H1 (cell line): ENCODE data around the gene MAFG. TPM values are rescaled to one million over a fixed set of nuclear protein-coding genes. Genes with fewer than 3 reads are reported as not detected.

ENCODE experiments used
- CTCF ChIA-PET: fragments of 300-600 bp; sonication (Branson Sonifier 250); formaldehyde crosslinking; loops from one replicate; lab custom pipeline; 2021; ENCODE audit not compliant: partially characterized antibody; lab: Charles Lee
- POLR2A ChIA-PET: fragments of 300-600 bp; sonication (Branson Sonifier 250); formaldehyde crosslinking; loops from one replicate; lab custom pipeline; 2021; ENCODE audit warnings: inconsistent platforms; ENCODE audit not compliant: partially characterized antibody; lab: Charles Lee
- DNase-seq, 2 experiments: peaks; one replicate each; pipeline versions ENCODE4 v3.0.0 to v3.0.0-alpha.2; 2010 to 2022; ENCODE audit warnings: low spot score in 2 of 2, low read depth in 1 of 2, mixed read lengths in 1 of 2
- FAIRE-seq: peaks from 2 replicates; lab custom pipeline; 2011; peaks lifted over from hg19 to GRCh38; lab: Jason Lieb, UNC
- H2AFZ ChIP-seq: 2 replicates; pipeline ENCODE4 v1.8.1; 2012; ENCODE audit warnings: low read length, inconsistent platforms
- H2AK5ac ChIP-seq: 2 replicates; pipeline ENCODE4 v1.6.1; 2013; ENCODE audit warnings: low read depth, low read length
- H2BK120ac ChIP-seq: replicated peaks from 2 replicates; pipeline ENCODE3; 2013; ENCODE audit warnings: low read depth, low read length, inconsistent platforms
- H2BK12ac ChIP-seq: 2 replicates; pipeline ENCODE4 v1.6.1; 2013; ENCODE audit warnings: low read depth, low read length
- H2BK15ac ChIP-seq: 2 replicates; pipeline ENCODE4 v1.6.1; 2013; ENCODE audit warnings: low read length
- H2BK20ac ChIP-seq: 2 replicates; pipeline ENCODE4 v1.6.1; 2013; ENCODE audit warnings: low read length
- H2BK5ac ChIP-seq: 2 replicates; pipeline ENCODE4 v1.6.1; 2013; ENCODE audit warnings: low read depth, low read length
- H3K14ac ChIP-seq: 2 replicates; pipeline ENCODE4 v1.6.1; 2013; ENCODE audit warnings: inconsistent platforms; ENCODE audit not compliant: insufficient read length
- H3K18ac ChIP-seq: 2 replicates; pipeline ENCODE4 v1.6.1; 2013; ENCODE audit warnings: low read length; ENCODE audit errors: extremely low read depth
- H3K23ac ChIP-seq: 2 replicates; pipeline ENCODE4 v1.6.1; 2013; ENCODE audit warnings: inconsistent platforms; ENCODE audit not compliant: insufficient read length
- H3K23me2 ChIP-seq: 2 replicates; pipeline ENCODE4 v1.6.1; 2013; ENCODE audit warnings: low read depth, low read length
- H3K27ac ChIP-seq: 2 replicates; pipeline ENCODE4 v1.6.1; 2011; ENCODE audit warnings: low read depth, low read length, inconsistent platforms
- H3K27me3 ChIP-seq, 4 experiments: replicated peaks in 1 of 4; 1 replicate in 1 of 4; 2 replicates in 3 of 4; pipeline versions ENCODE4 v1.6.1 to v1.8.1; 2011 to 2013; ENCODE audit warnings: low read length in 3 of 4, mild to moderate bottlenecking in 3 of 4, inconsistent platforms in 2 of 4, mixed read lengths in 2 of 4, moderate library complexity in 1 of 4; ENCODE audit not compliant: control insufficient read depth in 3 of 4, insufficient read depth in 3 of 4; ENCODE audit errors: extremely low read depth in 1 of 4
- H3K36me3 ChIP-seq, 4 experiments: 2 replicates each; pipeline versions ENCODE4 v1.6.1 to v1.8.1; 2011 to 2013; ENCODE audit warnings: mild to moderate bottlenecking in 4 of 4, low read length in 3 of 4, moderate library complexity in 2 of 4, control low read depth in 1 of 4, inconsistent platforms in 1 of 4; ENCODE audit not compliant: insufficient read depth in 4 of 4, control insufficient read depth in 2 of 4
- H3K4ac ChIP-seq: replicated peaks from 2 replicates; pipeline ENCODE3; 2013; ENCODE audit warnings: low read length, low read depth, mixed read lengths, inconsistent platforms; ENCODE audit not compliant: insufficient read length
- H3K4me1 ChIP-seq, 4 experiments: replicated peaks in 1 of 4; 1 replicate in 1 of 4; 2 replicates in 3 of 4; pipeline versions ENCODE4 v1.6.1 to v1.8.1; 2011 to 2013; ENCODE audit warnings: low read length in 3 of 4, inconsistent platforms in 2 of 4, mixed read lengths in 1 of 4; ENCODE audit not compliant: insufficient read depth in 4 of 4, control insufficient read depth in 3 of 4
- H3K4me2 ChIP-seq, 2 experiments: 2 replicates each; pipeline versions ENCODE4 v1.6.1 to v1.8.1; 2011 to 2013; ENCODE audit warnings: low read depth in 2 of 2, low read length in 2 of 2, control low read depth in 1 of 2, inconsistent platforms in 1 of 2, mild to moderate bottlenecking in 1 of 2; ENCODE audit not compliant: insufficient read depth in 1 of 2
- H3K4me3 ChIP-seq, 4 experiments: fragments of 200-600, 300-600 bp in 1 of 4; sonication (generic), shearing (Covaris generic), sonication (Bioruptor Twin) in 1 of 4; 2 replicates each; pipeline versions ENCODE4 v1.5.1 to v1.8.1; 2011 to 2016; ENCODE audit warnings: low read length in 4 of 4, low read depth in 3 of 4, control low read depth in 2 of 4, inconsistent platforms in 2 of 4, mild to moderate bottlenecking in 2 of 4, mixed read lengths in 1 of 4, moderate library complexity in 1 of 4; ENCODE audit not compliant: insufficient read depth in 2 of 4; ENCODE audit errors: extremely low read depth in 1 of 4
- H3K56ac ChIP-seq: replicated peaks from 2 replicates; pipeline ENCODE3; 2013; ENCODE audit warnings: low read depth, mild to moderate bottlenecking, mixed read lengths, low read length, inconsistent platforms; ENCODE audit not compliant: insufficient read length
- H3K79me1 ChIP-seq: 2 replicates; pipeline ENCODE4 v1.6.1; 2013; ENCODE audit warnings: low read depth, low read length, control low read depth
- H3K79me2 ChIP-seq, 2 experiments: 2 replicates each; pipeline versions ENCODE4 v1.6.1 to v1.8.1; 2012 to 2013; ENCODE audit warnings: low read length in 2 of 2, mild to moderate bottlenecking in 2 of 2, inconsistent platforms in 1 of 2; ENCODE audit not compliant: insufficient read depth in 2 of 2, control insufficient read depth in 1 of 2
- H3K9ac ChIP-seq, 4 experiments: replicated peaks in 1 of 4; 1 replicate in 1 of 4; 2 replicates in 3 of 4; pipeline versions ENCODE4 v1.6.1 to v1.8.1; 2011 to 2013; ENCODE audit warnings: low read depth in 3 of 4, low read length in 3 of 4, control low read depth in 2 of 4, mild to moderate bottlenecking in 2 of 4, moderate library complexity in 2 of 4, inconsistent platforms in 1 of 4; ENCODE audit errors: extremely low read depth in 1 of 4
- H3K9me3 ChIP-seq, 2 experiments: 2 replicates each; pipeline versions ENCODE4 v1.6.1 to v1.8.1; 2012 to 2013; ENCODE audit warnings: mild to moderate bottlenecking in 2 of 2, moderate library complexity in 2 of 2, control low read depth in 1 of 2, inconsistent platforms in 1 of 2, low read depth in 1 of 2, low read length in 1 of 2, mixed read lengths in 1 of 2; ENCODE audit not compliant: insufficient read depth in 2 of 2
- H4K20me1 ChIP-seq, 2 experiments: replicated peaks in 1 of 2; 2 replicates each; pipeline versions ENCODE3 to v1.8.1; 2011 to 2013; ENCODE audit warnings: inconsistent platforms in 2 of 2, low read length in 2 of 2, mild to moderate bottlenecking in 1 of 2; ENCODE audit not compliant: insufficient read depth in 2 of 2, control insufficient read depth in 1 of 2
- H4K5ac ChIP-seq: 2 replicates; pipeline ENCODE4 v1.6.1; 2013; ENCODE audit warnings: low read length, low read depth, mixed read lengths, inconsistent platforms; ENCODE audit not compliant: insufficient read length
- H4K8ac ChIP-seq: 2 replicates; pipeline ENCODE4 v1.8.0; 2013; ENCODE audit warnings: mild to moderate bottlenecking, moderate library complexity, low read length, inconsistent platforms; ENCODE audit not compliant: insufficient read depth; ENCODE audit errors: extremely low read depth
- H4K91ac ChIP-seq: replicated peaks from 2 replicates; pipeline ENCODE3; 2013; ENCODE audit warnings: low read length, mixed read lengths, inconsistent platforms; ENCODE audit not compliant: insufficient read length
- CBX8 ChIP-seq: fragments of 300-800, 300-1000 bp; sonication (generic); IDR thresholded peaks from 2 replicates; pipeline ENCODE4 v1.7.1; 2016; ENCODE audit warnings: low read depth, low read length, borderline replicate concordance
- GABPA ChIP-seq: IDR thresholded peaks from 2 replicates; pipeline ENCODE4 v1.6.1; 2011; ENCODE audit warnings: mild to moderate bottlenecking, low read length, moderate library complexity, borderline replicate concordance; ENCODE audit not compliant: insufficient read depth
- JUN ChIP-seq: IDR thresholded peaks from 2 replicates; pipeline ENCODE4 v1.6.1; 2011; ENCODE audit warnings: low read depth, mild to moderate bottlenecking, improper control_type of control experiment, low read length
- POLR2A ChIP-seq, 2 experiments: IDR thresholded peaks; 1 replicate in 1 of 2; 2 replicates in 1 of 2; pipeline ENCODE4 v1.6.1; 2011; ENCODE audit warnings: low read depth in 2 of 2, low read length in 2 of 2, mild to moderate bottlenecking in 2 of 2; ENCODE audit errors: control extremely low read depth in 1 of 2
- RXRA ChIP-seq: IDR thresholded peaks from 2 replicates; pipeline ENCODE4 v1.6.1; 2011; ENCODE audit warnings: low read depth, mild to moderate bottlenecking, low read length, moderate library complexity; ENCODE audit not compliant: insufficient read depth
- WGBS, 2 experiments: shearing (Covaris generic) in 1 of 2; methylation state at CpG; one replicate each; pipeline versions ENCODE4 v1.1.6 to v1.1.7; 2013 to 2015; ENCODE audit warnings: low lambda C conversion rate in 2 of 2, mixed read lengths in 2 of 2, inconsistent platforms in 1 of 2, low coverage in 1 of 2, missing lambda C conversion rate in 1 of 2; ENCODE audit not compliant: insufficient replicate concordance in 2 of 2, insufficient coverage in 1 of 2, insufficient read length in 1 of 2; ENCODE audit errors: extremely low coverage in 1 of 2, missing lambda C conversion rate in 1 of 2; 5-methylcytosine and 5-hydroxymethylcytosine counted together
- polyA plus RNA-seq, 7 experiments: library from polyadenylated mRNA; depleted of rRNA in 3 of 7; stranded (reverse) in 5 of 7; unstranded in 2 of 7; fragments of >200 nt in 5 of 7; fragments of 200-250 nt in 2 of 7; gene quantifications; 1 replicate in 5 of 7; 2 replicates in 1 of 7; 4 replicates in 1 of 7; pipeline versions ENCODE4 v1.2.1 to v1.2.3, GENCODE V29; 2011 to 2013; ENCODE audit warnings: missing spikeins in 2 of 7, mixed read lengths in 2 of 7
- total RNA-seq: library from RNA; stranded (reverse); fragmentation: NEBNext Ultra II Directional; extraction: Animal tissue kit (Norgen Biotek cat#: 25700); gene quantifications from 2 replicates; pipeline ENCODE4 v1.2.1, GENCODE V29; 2021
- TF ChIP-seq, protein P1 (sequence below), 3 experiments: IDR thresholded peaks; 1 replicate in 2 of 3; 2 replicates in 1 of 3; pipeline versions ENCODE4 v1.5.1 to v1.6.1; 2011; ENCODE audit warnings: low read length in 3 of 3, mild to moderate bottlenecking in 3 of 3, inconsistent platforms in 2 of 3, low read depth in 1 of 3, moderate library complexity in 1 of 3; ENCODE audit not compliant: insufficient read depth in 1 of 3; ENCODE audit errors: control extremely low read depth in 1 of 3

The MAFG gene
- total and polyA plus RNA-seq, 2 of the 8 experiments (the other 6 are each of a cell fraction or from before 2014, with no cell fraction given), result 25.5 to 26.9 TPM

DNA sequence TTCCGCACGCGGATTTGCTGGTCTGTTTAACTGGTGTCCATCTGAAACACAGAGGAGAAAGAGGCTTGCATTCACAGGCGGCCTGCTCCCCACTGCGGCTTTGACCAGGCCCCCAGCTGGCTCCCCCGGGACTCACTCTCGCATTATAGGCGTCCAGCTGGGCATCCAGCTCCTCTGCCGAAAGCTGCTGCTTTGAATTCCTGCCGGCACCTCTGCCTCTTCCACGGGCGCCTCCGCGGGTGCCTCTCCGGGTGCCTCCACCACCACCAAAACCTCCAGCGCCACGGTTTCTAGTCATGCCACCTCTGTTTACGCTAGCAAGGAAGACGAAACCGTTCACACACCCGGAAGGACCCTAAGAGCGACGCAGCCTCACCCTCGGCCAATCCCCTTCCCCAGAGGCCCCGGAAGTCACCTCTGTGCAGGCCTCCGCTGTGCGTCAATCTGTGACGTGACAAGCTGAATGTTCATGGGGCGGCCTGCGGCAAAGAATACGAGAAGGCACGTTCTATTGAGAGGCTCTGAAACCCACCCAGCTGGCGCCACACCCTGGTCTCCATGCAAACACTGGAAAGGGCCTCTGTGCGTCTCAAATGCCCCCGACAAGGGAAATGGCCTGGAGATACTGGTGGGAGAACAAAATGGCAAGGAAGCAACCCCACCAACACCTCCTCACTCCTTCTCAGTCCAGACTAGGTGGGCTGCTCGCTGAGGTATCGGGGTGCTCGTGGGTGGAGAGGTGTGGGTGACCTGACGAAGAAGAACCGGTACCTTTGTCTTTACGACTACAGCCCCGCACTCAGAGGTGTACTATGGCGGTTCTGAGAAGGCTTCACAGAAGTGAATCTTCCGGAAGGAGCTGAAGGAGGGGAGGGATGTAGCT is 39.2 kb downstream of the MAFG start:
- H3K27me3 ChIP-seq, result no peaks in the 10 kb centered on the region
- peaks cover 0 to 3% (median 2%) of the 10 kb centered on the region in 4 experiments; a peak in 5 of 7 replicates for H3K4me1 ChIP-seq
- H2BK12ac ChIP-seq, result no peak overlapping the region
- H3K23ac ChIP-seq, result no peak overlapping the region
- no peak for FAIRE-seq
- no peak for DNase-seq
- no peak overlapping the region for H4K5ac ChIP-seq
- no peak overlapping the region for H2BK15ac ChIP-seq
- H3K9me3 ChIP-seq, result no peaks in the 10 kb centered on the region
- 95% methylated on average over 44 of the region's 44 CpGs; no CpG with 5 or more reads in 1 of the 2 experiments for WGBS, 2 experiments
- no peak overlapping the region for H2BK20ac ChIP-seq
- peaks cover 8 to 41% of the 10 kb centered on the region in 2 experiments for H3K79me2 ChIP-seq
- H4K91ac ChIP-seq, result no peak overlapping the region
- peaks cover 19 to 27% of the 10 kb centered on the region in 2 experiments for H4K20me1 ChIP-seq
- TF ChIP-seq POLR2A (IDR thresholded peaks at IDR 0.05; ENCODE audit: control extremely low read depth in 1 of 2, low read depth in 2 of 2, low read length in 2 of 2) (no peak), CBX8 (no peak), JUN (no peak), RXRA (no peak), GABPA (no peak)
- TF ChIP-seq, protein P1, sequence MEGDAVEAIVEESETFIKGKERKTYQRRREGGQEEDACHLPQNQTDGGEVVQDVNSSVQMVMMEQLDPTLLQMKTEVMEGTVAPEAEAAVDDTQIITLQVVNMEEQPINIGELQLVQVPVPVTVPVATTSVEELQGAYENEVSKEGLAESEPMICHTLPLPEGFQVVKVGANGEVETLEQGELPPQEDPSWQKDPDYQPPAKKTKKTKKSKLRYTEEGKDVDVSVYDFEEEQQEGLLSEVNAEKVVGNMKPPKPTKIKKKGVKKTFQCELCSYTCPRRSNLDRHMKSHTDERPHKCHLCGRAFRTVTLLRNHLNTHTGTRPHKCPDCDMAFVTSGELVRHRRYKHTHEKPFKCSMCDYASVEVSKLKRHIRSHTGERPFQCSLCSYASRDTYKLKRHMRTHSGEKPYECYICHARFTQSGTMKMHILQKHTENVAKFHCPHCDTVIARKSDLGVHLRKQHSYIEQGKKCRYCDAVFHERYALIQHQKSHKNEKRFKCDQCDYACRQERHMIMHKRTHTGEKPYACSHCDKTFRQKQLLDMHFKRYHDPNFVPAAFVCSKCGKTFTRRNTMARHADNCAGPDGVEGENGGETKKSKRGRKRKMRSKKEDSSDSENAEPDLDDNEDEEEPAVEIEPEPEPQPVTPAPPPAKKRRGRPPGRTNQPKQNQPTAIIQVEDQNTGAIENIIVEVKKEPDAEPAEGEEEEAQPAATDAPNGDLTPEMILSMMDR (IDR thresholded peaks at IDR 0.05; ENCODE audit: control extremely low read depth in 1 of 3, insufficient read depth in 1 of 3, low read depth in 1 of 3, low read length in 3 of 3), result no peak
- H2BK5ac ChIP-seq, result no peak overlapping the region
- H4K8ac ChIP-seq, result no peak overlapping the region
- H3K18ac ChIP-seq, result no peak overlapping the region
- no peak overlapping the region for H3K4me2 ChIP-seq
- no peak overlapping the region for H2BK120ac ChIP-seq
- H3K9ac ChIP-seq, result no peak overlapping the region
- H3K4me3 ChIP-seq, result no peak overlapping the region
- H2AFZ ChIP-seq, result no peak overlapping the region
- peaks cover 32 to 51% (median 38%) of the 10 kb centered on the region in 4 experiments for H3K36me3 ChIP-seq
- ChIA-PET CTCF (interaction anchor here (1.0 to 1.8 kb wide), 3 partner anchors 16 to 46 kb away, joined by 3 to 5 read pairs (median 4); no protein-coding TSS in a partner anchor), POLR2A (interaction anchor here (0.8 to 12.3 kb wide), 11 partner anchors 12 to 180 kb away, joined by 3 to 151 read pairs (median 3); partner anchors contain the start of gene ARHGDIA)
- no peak overlapping the region for H2AK5ac ChIP-seq
- H3K56ac ChIP-seq, result no peak overlapping the region
- H3K79me1 ChIP-seq, result peaks cover 18% of the 10 kb centered on the region
- peaks cover 5% of the 10 kb centered on the region; the same call in 1 of the 2 replicates for H3K23me2 ChIP-seq
- H3K14ac ChIP-seq, result no peak overlapping the region
- H3K4ac ChIP-seq, result no peak overlapping the region
- no peak overlapping the region for H3K27ac ChIP-seq
